ENCODE measurements around the gene SEMA3F.

DNA sequence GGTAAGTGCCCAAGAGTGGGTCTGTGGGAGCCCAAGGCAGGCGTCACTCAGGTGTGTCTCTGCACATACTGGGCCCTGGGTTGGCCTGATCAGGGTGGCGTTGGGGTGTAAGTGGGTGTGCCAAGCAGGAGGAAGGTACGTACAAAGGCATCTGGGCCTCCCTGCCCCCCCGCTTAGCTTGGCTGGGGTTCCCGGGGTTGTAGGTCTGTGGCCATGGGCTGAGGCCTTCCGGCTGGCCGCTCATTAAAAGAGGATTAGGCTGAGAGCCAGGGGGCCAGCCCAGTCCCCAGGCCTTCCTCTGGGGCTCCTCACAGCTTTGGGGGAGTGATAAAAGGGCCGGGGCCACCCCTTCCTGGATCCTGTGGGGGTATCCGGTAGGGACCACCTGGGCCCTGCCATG, 13.3 kb downstream of the SEMA3F start:
- TF ChIP-seq CTCF (IDR thresholded peaks at IDR 0.05; ENCODE audit: borderline replicate concordance, extremely low read depth, low read length, poor library complexity, severe bottlenecking) = no peak
- no peak for TF ChIP-seq EZH2 (IDR thresholded peaks at IDR 0.05; ENCODE audit: borderline replicate concordance, low read depth, low read length, severe bottlenecking)

Data from DND-41 (cell line).